DND-41 (cell line): ENCODE measurements around the gene HOOK2.

Experiments used
- EZH2 ChIP-seq: IDR thresholded peaks from 3 replicates; pipeline ENCODE4 v1.6.1; 2012; ENCODE audit warnings: borderline replicate concordance, low read depth, mild to moderate bottlenecking, moderate library complexity, low read length, inconsistent platforms; ENCODE audit not compliant: severe bottlenecking
- TF ChIP-seq, protein P1 (sequence below): IDR thresholded peaks from 2 replicates; pipeline ENCODE4 v1.5.1; 2012; ENCODE audit warnings: borderline replicate concordance, low read length, moderate library complexity, mild to moderate bottlenecking; ENCODE audit not compliant: poor library complexity, severe bottlenecking; ENCODE audit errors: extremely low read depth

DNA sequence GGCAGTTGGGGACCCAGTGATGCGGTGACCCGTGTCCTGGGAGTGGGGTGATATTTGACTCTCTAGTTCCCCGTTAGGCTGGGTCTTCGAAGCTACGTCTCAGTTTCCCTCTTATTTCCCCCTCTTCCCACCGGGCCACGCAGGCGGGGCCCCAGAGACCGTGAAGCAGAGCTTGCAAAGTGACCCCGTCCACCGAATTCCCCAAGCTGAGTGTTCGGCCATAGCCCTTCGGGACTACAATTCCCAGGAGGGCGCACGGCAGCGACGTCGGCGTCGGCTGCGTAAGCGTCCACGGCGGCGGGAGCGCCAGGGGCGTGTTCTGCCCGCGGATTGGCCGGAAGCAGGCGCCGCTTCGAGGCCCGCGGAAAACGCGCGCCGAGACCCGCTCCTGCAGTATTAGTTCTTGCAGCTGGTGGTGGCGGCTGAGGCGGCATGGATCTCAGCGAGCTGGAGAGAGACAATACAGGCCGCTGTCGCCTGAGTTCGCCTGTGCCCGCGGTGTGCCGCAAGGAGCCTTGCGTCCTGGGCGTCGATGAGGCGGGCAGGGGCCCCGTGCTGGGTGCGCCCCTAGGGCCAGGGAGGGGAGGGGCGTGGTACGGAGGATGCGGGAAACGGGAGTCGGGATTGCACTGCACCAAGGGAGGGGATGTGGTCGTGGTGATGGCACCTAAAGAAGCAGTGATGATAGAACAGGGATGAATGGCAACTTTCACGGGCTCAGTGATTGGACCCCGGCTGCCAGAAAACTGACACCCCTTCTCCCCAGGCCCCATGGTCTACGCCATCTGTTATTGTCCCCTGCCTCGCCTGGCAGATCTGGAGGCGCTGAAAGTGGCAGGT lies 31.1 kb upstream of the HOOK2 start, which contains the start of gene RNASEH2A:
- TF ChIP-seq, protein P1, sequence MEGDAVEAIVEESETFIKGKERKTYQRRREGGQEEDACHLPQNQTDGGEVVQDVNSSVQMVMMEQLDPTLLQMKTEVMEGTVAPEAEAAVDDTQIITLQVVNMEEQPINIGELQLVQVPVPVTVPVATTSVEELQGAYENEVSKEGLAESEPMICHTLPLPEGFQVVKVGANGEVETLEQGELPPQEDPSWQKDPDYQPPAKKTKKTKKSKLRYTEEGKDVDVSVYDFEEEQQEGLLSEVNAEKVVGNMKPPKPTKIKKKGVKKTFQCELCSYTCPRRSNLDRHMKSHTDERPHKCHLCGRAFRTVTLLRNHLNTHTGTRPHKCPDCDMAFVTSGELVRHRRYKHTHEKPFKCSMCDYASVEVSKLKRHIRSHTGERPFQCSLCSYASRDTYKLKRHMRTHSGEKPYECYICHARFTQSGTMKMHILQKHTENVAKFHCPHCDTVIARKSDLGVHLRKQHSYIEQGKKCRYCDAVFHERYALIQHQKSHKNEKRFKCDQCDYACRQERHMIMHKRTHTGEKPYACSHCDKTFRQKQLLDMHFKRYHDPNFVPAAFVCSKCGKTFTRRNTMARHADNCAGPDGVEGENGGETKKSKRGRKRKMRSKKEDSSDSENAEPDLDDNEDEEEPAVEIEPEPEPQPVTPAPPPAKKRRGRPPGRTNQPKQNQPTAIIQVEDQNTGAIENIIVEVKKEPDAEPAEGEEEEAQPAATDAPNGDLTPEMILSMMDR, result peak; percentile 29
- no peak for TF ChIP-seq EZH2
